Kidney epithelial cell (primary cell): Measurements from ENCODE around the gene IFI44L. TPM values are rescaled to one million over a fixed set of nuclear protein-coding genes. Genes with fewer than 3 reads are reported as not detected.

ENCODE experiments used
- DNase-seq: peaks from one replicate; pipeline ENCODE4 v3.0.0-alpha.2; 2010; ENCODE audit warnings: low read depth
- H3K27me3 ChIP-seq: 2 replicates; pipeline ENCODE4 v1.6.0; 2011; ENCODE audit warnings: low read length; ENCODE audit not compliant: control insufficient read depth, insufficient read depth
- H3K36me3 ChIP-seq: 2 replicates; pipeline ENCODE4 v1.5.1; 2011; ENCODE audit warnings: low read length; ENCODE audit not compliant: control insufficient read depth, insufficient read depth
- H3K4me3 ChIP-seq: 2 replicates; pipeline ENCODE4 v1.5.1; 2011; ENCODE audit warnings: low read depth, mild to moderate bottlenecking, control low read depth, low read length
- CTCF ChIP-seq: IDR thresholded peaks from 2 replicates; pipeline ENCODE4 v1.5.1; 2011; ENCODE audit warnings: mild to moderate bottlenecking, moderate library complexity, low read length, control low read depth, inconsistent platforms; ENCODE audit not compliant: insufficient read depth, poor library complexity, severe bottlenecking
- total RNA-seq: library from RNA; depleted of rRNA; stranded (reverse); fragments of >200 nt; gene quantifications from 2 replicates; pipeline ENCODE4 v1.2.3, GENCODE V29; 2015

IFI44L gene
- total RNA-seq, 1 donor from 2014 or later = 15.2 TPM

- no peak for TF ChIP-seq CTCF
- no peaks in the 10 kb centered on the region for H3K36me3 ChIP-seq
- no peaks in the 10 kb centered on the region for H3K27me3 ChIP-seq
- no peak overlapping the region for H3K4me3 ChIP-seq
- no peak for DNase-seq
Observed at GRCh38 chr1:78687315-78687714, 67.1 kb downstream of the IFI44L start.

GRCh38 chr1:78687914-78688313 lies 67.7 kb downstream of the IFI44L start:
- no peak for TF ChIP-seq CTCF
- Histone ChIP-seq H3K27me3 (no peaks in the 10 kb centered on the region), H3K36me3 (no peaks in the 10 kb centered on the region), H3K4me3 (no peak overlapping the region)
- DNase-seq = no peak

GRCh38 chr1:78688697-78689096 lies 68.4 kb downstream of the IFI44L start:
- peak; percentile 41 for DNase-seq
- Histone ChIP-seq H3K4me3 (no peak overlapping the region), H3K36me3 (no peaks in the 10 kb centered on the region), H3K27me3 (no peaks in the 10 kb centered on the region)
- peak; percentile 30 for TF ChIP-seq CTCF

GRCh38 chr1:78690516-78690915 lies 70.3 kb downstream of the IFI44L start:
- H3K27me3 ChIP-seq = no peaks in the 10 kb centered on the region
- H3K36me3 ChIP-seq = no peaks in the 10 kb centered on the region
- no peak for TF ChIP-seq CTCF
- no peak overlapping the region for H3K4me3 ChIP-seq
- no peak for DNase-seq

- no peaks in the 10 kb centered on the region for H3K27me3 ChIP-seq
- no peaks in the 10 kb centered on the region for H3K36me3 ChIP-seq
- H3K4me3 ChIP-seq = no peak overlapping the region
- TF ChIP-seq CTCF = no peak
- DNase-seq = no peak
Observed at GRCh38 chr1:78691995-78692747, 71.9 kb downstream of the IFI44L start.

Other genes starting within 250 kb of the IFI44L start
- 0.21 and 0.38 TPM in 2 replicates for gene PTGFR, start 129.5 kb upstream of the IFI44L start, total RNA-seq
- gene IFI44, start 29.4 kb downstream of the IFI44L start, total RNA-seq = 3.5 and 7.0 TPM in 2 replicates